ENCODE measurements around the gene PICALM. TPM values are rescaled to one million over a fixed set of nuclear protein-coding genes. Genes with fewer than 3 reads are reported as not detected.

Gene PICALM
- total and polyA plus RNA-seq, 2 of the 8 experiments (the other 6 are each of a cell fraction or from before 2014, with no cell fraction given): 69.4 to 71.3 TPM

DNA sequence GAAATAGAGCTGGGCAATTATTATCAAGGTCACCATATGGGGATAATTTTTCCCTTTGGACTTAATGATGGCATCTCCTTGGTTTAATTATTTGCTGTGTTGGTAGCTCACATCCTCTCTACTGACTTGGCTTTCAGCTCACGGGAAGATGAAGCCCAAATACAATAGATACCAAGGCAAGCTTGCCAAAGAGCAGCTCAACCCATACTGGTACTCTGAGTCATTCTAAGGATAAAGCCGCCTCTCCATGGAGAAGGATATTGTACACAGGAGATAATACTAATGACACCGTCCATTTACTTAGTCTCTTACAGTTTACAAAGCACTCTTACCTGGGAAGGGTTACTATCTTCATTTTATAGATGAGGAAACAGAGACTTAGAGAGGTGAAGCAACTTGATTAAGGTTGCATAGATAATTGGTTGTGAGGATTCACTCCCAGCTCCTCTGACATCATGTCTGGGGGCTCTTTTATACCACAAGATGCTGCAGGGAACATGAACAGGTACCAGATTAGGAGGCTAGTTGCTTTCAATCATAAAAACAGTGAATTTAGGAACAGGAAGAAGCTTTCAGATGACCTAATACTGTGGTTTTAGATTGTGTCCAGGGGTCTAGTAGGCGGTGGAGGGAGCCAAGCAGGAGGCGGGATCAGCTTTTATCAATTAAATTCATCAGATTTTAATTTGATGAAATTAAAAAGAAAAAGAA, 48.3 kb upstream of the PICALM start (continued):
- TF ChIP-seq SIRT6 (IDR thresholded peaks at IDR 0.05; ENCODE audit: low read length): no peak
- TF ChIP-seq, protein P1, sequence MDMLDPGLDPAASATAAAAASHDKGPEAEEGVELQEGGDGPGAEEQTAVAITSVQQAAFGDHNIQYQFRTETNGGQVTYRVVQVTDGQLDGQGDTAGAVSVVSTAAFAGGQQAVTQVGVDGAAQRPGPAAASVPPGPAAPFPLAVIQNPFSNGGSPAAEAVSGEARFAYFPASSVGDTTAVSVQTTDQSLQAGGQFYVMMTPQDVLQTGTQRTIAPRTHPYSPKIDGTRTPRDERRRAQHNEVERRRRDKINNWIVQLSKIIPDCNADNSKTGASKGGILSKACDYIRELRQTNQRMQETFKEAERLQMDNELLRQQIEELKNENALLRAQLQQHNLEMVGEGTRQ (IDR thresholded peaks at IDR 0.05; ENCODE audit: low read length): no peak
- no peak for TF ChIP-seq RNF2 (IDR thresholded peaks at IDR 0.05; ENCODE audit: borderline replicate concordance, low read depth, low read length, missing control alignments, poor library complexity, severe bottlenecking)

Data from H1 (cell line).